K562 (cell line): Measurements from ENCODE around the gene LCNL1. TPM values are rescaled to one million over a fixed set of nuclear protein-coding genes. Genes with fewer than 3 reads are reported as not detected.

Source experiments
- CBX1 ChIP-seq: sonication (generic); IDR thresholded peaks from 2 replicates; pipeline ENCODE4 v1.6.1; 2016; ENCODE audit warnings: antibody characterized with exemption, low read depth, mild to moderate bottlenecking
- CBX3 ChIP-seq, 2 experiments: IDR thresholded peaks; 1 replicate in 1 of 2; 2 replicates in 1 of 2; pipeline ENCODE4 v1.6.1; 2012; ENCODE audit warnings: inconsistent platforms in 2 of 2, low read length in 2 of 2, borderline replicate concordance in 1 of 2, control low read depth in 1 of 2
- FOXA3 ChIP-seq, 2 experiments: fragments of 450-650 bp in 1 of 2; sonication (generic) in 1 of 2; formaldehyde crosslinking; IDR thresholded peaks in 1 of 2; conservative IDR thresholded peaks in 1 of 2; 2 replicates each; pipeline versions ENCODE4 v1.4.0 to v1.8.0; 2020 to 2022; ENCODE audit warnings: mild to moderate bottlenecking in 2 of 2, missing genetic modification reagents in 1 of 2
- GABPA ChIP-seq: fragments of 200-800 bp; sonication (Bioruptor generic); conservative IDR thresholded peaks from 2 replicates; pipeline ENCODE4 v1.6.1; 2016; ENCODE audit warnings: low read depth, missing genetic modification characterization, missing compliant biosample characterization
- HLTF ChIP-seq: fragments of 450-650 bp; IDR thresholded peaks from 2 replicates; pipeline ENCODE4 v1.6.1; 2016
- HNRNPLL ChIP-seq: fragments of 200-400 bp; formaldehyde crosslinking; IDR thresholded peaks from 2 replicates; pipeline ENCODE4 v1.6.1; 2017; ENCODE audit warnings: low read length, low read depth, mild to moderate bottlenecking; ENCODE audit not compliant: poor library complexity, severe bottlenecking
- KLF13 ChIP-seq: fragments of 450-650 bp; IDR thresholded peaks from 2 replicates; pipeline ENCODE4 v1.6.1; 2016; ENCODE audit warnings: missing genetic modification characterization, low read depth, mild to moderate bottlenecking, missing compliant biosample characterization, moderate library complexity, borderline replicate concordance
- NFXL1 ChIP-seq: fragments of 450-650 bp; formaldehyde crosslinking; IDR thresholded peaks from 2 replicates; pipeline ENCODE4 v1.4.0; 2021; ENCODE audit warnings: mild to moderate bottlenecking
- NR4A1 ChIP-seq, 2 experiments: fragments of 250-450 bp in 1 of 2; fragments of 450-650 bp in 1 of 2; sonication (Bioruptor Pico) in 1 of 2; IDR thresholded peaks; 2 replicates each; pipeline versions ENCODE4 v1.4.0 to v1.6.1; 2016 to 2020; ENCODE audit warnings: mild to moderate bottlenecking in 2 of 2, missing compliant biosample characterization in 1 of 2, missing genetic modification characterization in 1 of 2, moderate library complexity in 1 of 2
- PTRF ChIP-seq: fragments of 450-650 bp; IDR thresholded peaks from 2 replicates; pipeline ENCODE4 v1.6.1; 2016; ENCODE audit warnings: mild to moderate bottlenecking, missing genetic modification characterization, missing compliant biosample characterization
- SMAD4 ChIP-seq: fragments of 250-450 bp; sonication (Bioruptor Pico); conservative IDR thresholded peaks from 2 replicates; pipeline ENCODE4 v1.8.0; 2021; ENCODE audit warnings: inconsistent platforms, mild to moderate bottlenecking, moderate library complexity
- SP1 ChIP-seq: sonication (generic); formaldehyde crosslinking; IDR thresholded peaks from 2 replicates; pipeline ENCODE4 v1.8.1; 2022; ENCODE audit warnings: mild to moderate bottlenecking, missing genetic modification reagents
- TAL1 ChIP-seq: fragments of 450-650 bp; IDR thresholded peaks from 2 replicates; pipeline ENCODE4 v1.6.1; 2016; ENCODE audit warnings: mild to moderate bottlenecking
- TBP ChIP-seq: optimal IDR thresholded peaks from 2 replicates; pipeline ENCODE3; 2011; ENCODE audit warnings: low read depth, low read length, improper control_type of control experiment
- ZBTB9 ChIP-seq: fragments of 450-650 bp; formaldehyde crosslinking; IDR thresholded peaks from 2 replicates; pipeline ENCODE4 v1.4.0; 2020; ENCODE audit warnings: mild to moderate bottlenecking, moderate library complexity
- polyA plus RNA-seq, 8 experiments: library from polyadenylated mRNA; depleted of rRNA in 4 of 8; stranded (reverse) in 5 of 8; unstranded in 3 of 8; fragments of >200 nt; fragmentation: Nextera tagmentation in 2 of 8; fragmentation: Illumina TruSeq in 1 of 8; extraction: Ambion mirVana in 2 of 8; extraction: Trizol in 1 of 8; gene quantifications; 2 replicates each; pipeline versions ENCODE4 v1.2.1 to v1.2.3, GENCODE V29; 2011 to 2014; ENCODE audit warnings: inconsistent platforms in 1 of 8, missing spikeins in 1 of 8
- total RNA-seq, 7 experiments: library from RNA; depleted of rRNA in 6 of 7; stranded (reverse); fragments of >200 nt in 6 of 7; fragmentation: Illumina TruSeq in 2 of 7; extraction: Trizol in 2 of 7; gene quantifications; 2 replicates each; pipeline versions ENCODE4 v1.2.1 to v1.2.3, GENCODE V29; 2011 to 2021; ENCODE audit warnings: low replicate concordance in 1 of 7
- TF ChIP-seq, protein P1 (sequence below): fragments of 450-650 bp; IDR thresholded peaks from 2 replicates; pipeline ENCODE4 v1.6.1; 2016; ENCODE audit warnings: low read depth

Gene LCNL1
- total and polyA plus RNA-seq, 9 of the 15 experiments (the other 6 are each of a cell fraction or from before 2014, with no cell fraction given): 0.04 to 0.16 (median 0.04) TPM; not detected in 4

- TF ChIP-seq, protein P1, sequence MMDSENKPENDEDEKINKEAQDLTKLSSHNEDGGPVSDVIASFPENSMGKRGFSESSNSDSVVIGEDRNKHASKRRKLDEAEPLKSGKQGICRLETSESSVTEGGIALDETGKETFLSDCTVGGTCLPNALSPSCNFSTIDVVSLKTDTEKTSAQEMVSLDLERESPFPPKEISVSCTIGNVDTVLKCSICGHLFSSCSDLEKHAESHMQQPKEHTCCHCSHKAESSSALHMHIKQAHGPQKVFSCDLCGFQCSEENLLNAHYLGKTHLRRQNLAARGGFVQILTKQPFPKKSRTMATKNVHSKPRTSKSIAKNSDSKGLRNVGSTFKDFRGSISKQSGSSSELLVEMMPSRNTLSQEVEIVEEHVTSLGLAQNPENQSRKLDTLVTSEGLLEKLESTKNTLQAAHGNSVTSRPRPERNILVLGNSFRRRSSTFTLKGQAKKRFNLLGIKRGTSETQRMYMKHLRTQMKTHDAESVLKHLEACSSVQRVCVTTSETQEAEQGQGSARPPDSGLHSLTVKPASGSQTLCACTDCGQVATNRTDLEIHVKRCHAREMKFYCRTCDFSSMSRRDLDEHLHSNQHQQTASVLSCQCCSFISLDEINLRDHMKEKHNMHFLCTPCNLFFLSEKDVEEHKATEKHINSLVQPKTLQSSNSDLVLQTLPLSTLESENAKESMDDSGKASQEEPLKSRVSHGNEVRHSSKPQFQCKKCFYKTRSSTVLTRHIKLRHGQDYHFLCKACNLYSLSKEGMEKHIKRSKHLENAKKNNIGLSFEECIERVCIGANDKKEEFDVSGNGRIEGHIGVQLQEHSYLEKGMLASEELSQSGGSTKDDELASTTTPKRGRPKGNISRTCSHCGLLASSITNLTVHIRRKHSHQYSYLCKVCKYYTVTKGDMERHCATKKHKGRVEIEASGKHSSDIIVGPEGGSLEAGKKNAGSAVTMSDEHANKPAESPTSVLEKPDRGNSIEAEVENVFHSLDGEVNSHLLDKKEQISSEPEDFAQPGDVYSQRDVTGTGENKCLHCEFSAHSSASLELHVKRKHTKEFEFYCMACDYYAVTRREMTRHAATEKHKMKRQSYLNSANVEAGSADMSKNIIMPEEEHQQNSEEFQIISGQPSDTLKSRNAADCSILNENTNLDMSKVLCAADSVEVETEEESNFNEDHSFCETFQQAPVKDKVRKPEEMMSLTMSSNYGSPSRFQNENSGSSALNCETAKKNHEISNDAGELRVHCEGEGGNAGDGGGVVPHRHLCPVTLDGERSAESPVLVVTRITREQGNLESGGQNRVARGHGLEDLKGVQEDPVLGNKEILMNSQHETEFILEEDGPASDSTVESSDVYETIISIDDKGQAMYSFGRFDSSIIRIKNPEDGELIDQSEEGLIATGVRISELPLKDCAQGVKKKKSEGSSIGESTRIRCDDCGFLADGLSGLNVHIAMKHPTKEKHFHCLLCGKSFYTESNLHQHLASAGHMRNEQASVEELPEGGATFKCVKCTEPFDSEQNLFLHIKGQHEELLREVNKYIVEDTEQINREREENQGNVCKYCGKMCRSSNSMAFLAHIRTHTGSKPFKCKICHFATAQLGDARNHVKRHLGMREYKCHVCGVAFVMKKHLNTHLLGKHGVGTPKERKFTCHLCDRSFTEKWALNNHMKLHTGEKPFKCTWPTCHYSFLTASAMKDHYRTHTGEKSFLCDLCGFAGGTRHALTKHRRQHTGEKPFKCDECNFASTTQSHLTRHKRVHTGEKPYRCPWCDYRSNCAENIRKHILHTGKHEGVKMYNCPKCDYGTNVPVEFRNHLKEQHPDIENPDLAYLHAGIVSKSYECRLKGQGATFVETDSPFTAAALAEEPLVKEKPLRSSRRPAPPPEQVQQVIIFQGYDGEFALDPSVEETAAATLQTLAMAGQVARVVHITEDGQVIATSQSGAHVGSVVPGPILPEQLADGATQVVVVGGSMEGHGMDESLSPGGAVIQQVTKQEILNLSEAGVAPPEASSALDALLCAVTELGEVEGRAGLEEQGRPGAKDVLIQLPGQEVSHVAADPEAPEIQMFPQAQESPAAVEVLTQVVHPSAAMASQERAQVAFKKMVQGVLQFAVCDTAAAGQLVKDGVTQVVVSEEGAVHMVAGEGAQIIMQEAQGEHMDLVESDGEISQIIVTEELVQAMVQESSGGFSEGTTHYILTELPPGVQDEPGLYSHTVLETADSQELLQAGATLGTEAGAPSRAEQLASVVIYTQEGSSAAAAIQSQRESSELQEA: no peak
- 0 out of 2 replicates have a peak, but pooled peaks have one; percentile 5 for TF ChIP-seq TAL1
- TF ChIP-seq NFXL1 (CRISPR knock-in tag): no peak
- TF ChIP-seq NR4A1 (CRISPR knock-in tag; IDR thresholded peaks at IDR 0.05): peak; percentile 93
- 0 out of 2 replicates have a peak, but pooled peaks have one; percentile 48 for TF ChIP-seq NR4A1 (tag; IDR thresholded peaks at IDR 0.05)
- peak; percentile 75; the same call in 1 of the 2 replicates for TF ChIP-seq HLTF
- TF ChIP-seq PTRF (tag): no peak
- TF ChIP-seq SP1 (CRISPR knock-in tag): peak; percentile 96
- TF ChIP-seq SMAD4 (CRISPR knock-in tag): peak; percentile 53
- peak; percentile 60; the same call in 1 of the 2 replicates for TF ChIP-seq CBX1
- peak; percentile 70 for TF ChIP-seq ZBTB9 (CRISPR knock-in tag)
- peak in 1 of 2 experiments; percentile 40; a peak in 1 of 3 replicates for TF ChIP-seq CBX3 (IDR thresholded peaks at IDR 0.05; ENCODE audit: borderline replicate concordance in 1 of 2, low read length in 2 of 2)
- TF ChIP-seq TBP: peak; percentile 44
- TF ChIP-seq KLF13 (tag): peak; percentile 87
- TF ChIP-seq HNRNPLL: peak; percentile 57
- TF ChIP-seq GABPA: peak; percentile 92
- TF ChIP-seq FOXA3 (CRISPR knock-in tag; conservative IDR thresholded peaks at IDR 0.05 in 1 of 2, IDR thresholded peaks at IDR 0.05 in 1 of 2): no peak
These were observed 38.1 kb upstream of the LCNL1 start, which contains the start of the genes C8G and FBXW5 (continued) for GRCh38 chr9:136944519-136945332.
